A673 (cell line): ENCODE measurements around the gene FCN1. TPM values are rescaled to one million over a fixed set of nuclear protein-coding genes. Genes with fewer than 3 reads are reported as not detected.

ENCODE experiments used
- BruUV-seq: library from RNA; stranded (reverse); fragments of 400-500 nt; replicated peaks from 2 replicates; lab custom pipeline; 2021; lab: Mats Ljungman, UMichigan
- CTCF ChIA-PET: fragments of 300-600 bp; sonication (Branson Sonifier 250); formaldehyde crosslinking; loops from one replicate; lab custom pipeline; 2022; ENCODE audit warnings: antibody characterized with exemption; lab: Charles Lee
- POLR2A ChIA-PET: fragments of 300-600 bp; sonication (Branson Sonifier 250); formaldehyde crosslinking; loops from one replicate; lab custom pipeline; 2022; ENCODE audit warnings: antibody characterized with exemption; ENCODE audit not compliant: low non-redundant PET; lab: Charles Lee
- DNase-seq: peaks from one replicate; pipeline ENCODE4 v3.0.0-alpha.2; 2015; ENCODE audit warnings: low spot score
- H3K27ac ChIP-seq: fragments of 200-600 bp; sonication (generic); 2 replicates; pipeline ENCODE4 v1.5.1; 2016; ENCODE audit warnings: mixed run types, low read depth, mild to moderate bottlenecking, mixed read lengths, antibody characterized with exemption, low read length; ENCODE audit not compliant: poor library complexity, severe bottlenecking
- H3K27me3 ChIP-seq: fragments of 200-600 bp; sonication (generic); replicated peaks from 2 replicates; pipeline ENCODE4 v1.6.1; 2017; ENCODE audit warnings: mixed run types, low read depth, mild to moderate bottlenecking, mixed read lengths, antibody characterized with exemption, low read length; ENCODE audit not compliant: insufficient read depth, poor library complexity
- H3K36me3 ChIP-seq: fragments of 200-600 bp; sonication (generic); 2 replicates; pipeline ENCODE4 v1.6.1; 2016; ENCODE audit warnings: mixed run types, mild to moderate bottlenecking, mixed read lengths, antibody characterized with exemption, low read length; ENCODE audit not compliant: insufficient read depth, poor library complexity, severe bottlenecking
- H3K4me1 ChIP-seq: fragments of 200-600 bp; sonication (generic); 2 replicates; pipeline ENCODE4 v1.6.1; 2017; ENCODE audit warnings: mixed run types, mild to moderate bottlenecking, mixed read lengths, antibody characterized with exemption, low read length; ENCODE audit not compliant: insufficient read depth, poor library complexity, severe bottlenecking
- H3K4me3 ChIP-seq: fragments of 200-600 bp; sonication (generic); 2 replicates; pipeline ENCODE4 v1.5.1; 2016; ENCODE audit warnings: low read depth, mixed run types, mild to moderate bottlenecking, mixed read lengths, low read length; ENCODE audit not compliant: poor library complexity, severe bottlenecking
- H3K9me3 ChIP-seq: fragments of 200-600 bp; sonication (generic); 2 replicates; pipeline ENCODE4 v1.6.1; 2016; ENCODE audit warnings: mixed run types, low read depth, mild to moderate bottlenecking, mixed read lengths, antibody characterized with exemption, low read length; ENCODE audit not compliant: poor library complexity, severe bottlenecking
- EZH2 ChIP-seq: fragments of 200-600 bp; sonication (generic); IDR thresholded peaks from 2 replicates; pipeline ENCODE4 v1.6.1; 2017; ENCODE audit warnings: borderline replicate concordance, low read depth, mild to moderate bottlenecking, mixed read lengths, antibody characterized with exemption, low read length; ENCODE audit not compliant: poor library complexity, severe bottlenecking
- intact Hi-C: fragments of 100-400 bp; cut with micrococcal nuclease; formaldehyde crosslinking; loops from one replicate; pipeline ENCODE4 v1.10.0; 2022; ENCODE audit not compliant: unreplicated experiment
- total RNA-seq: library from RNA; stranded (reverse); gene quantifications from 2 replicates; pipeline ENCODE4 v1.2.3, GENCODE V29; 2021
- TF ChIP-seq, protein P1 (sequence below): fragments of 300-800, 200-600 bp; sonication (generic); conservative IDR thresholded peaks from 2 replicates; pipeline ENCODE4 v1.5.1; 2017; ENCODE audit warnings: low read depth, mild to moderate bottlenecking, antibody characterized with exemption, low read length, moderate library complexity, mixed read lengths

The FCN1 gene
- total RNA-seq, 1 experiment from 2014 or later: not detected

GRCh38 chr9:134891713-134892112 is 26.0 kb downstream of the FCN1 start:
- no peak overlapping the region for H3K4me3 ChIP-seq
- intact Hi-C loops: no loop called here
- DNase-seq: no peak
- H3K4me1 ChIP-seq: peaks cover 17% of the 10 kb centered on the region
- H3K36me3 ChIP-seq: no peaks in the 10 kb centered on the region
- H3K9me3 ChIP-seq: no peaks in the 10 kb centered on the region
- POLR2A ChIA-PET: no interaction called here
- TF ChIP-seq EZH2: no peak
- TF ChIP-seq, protein P1, sequence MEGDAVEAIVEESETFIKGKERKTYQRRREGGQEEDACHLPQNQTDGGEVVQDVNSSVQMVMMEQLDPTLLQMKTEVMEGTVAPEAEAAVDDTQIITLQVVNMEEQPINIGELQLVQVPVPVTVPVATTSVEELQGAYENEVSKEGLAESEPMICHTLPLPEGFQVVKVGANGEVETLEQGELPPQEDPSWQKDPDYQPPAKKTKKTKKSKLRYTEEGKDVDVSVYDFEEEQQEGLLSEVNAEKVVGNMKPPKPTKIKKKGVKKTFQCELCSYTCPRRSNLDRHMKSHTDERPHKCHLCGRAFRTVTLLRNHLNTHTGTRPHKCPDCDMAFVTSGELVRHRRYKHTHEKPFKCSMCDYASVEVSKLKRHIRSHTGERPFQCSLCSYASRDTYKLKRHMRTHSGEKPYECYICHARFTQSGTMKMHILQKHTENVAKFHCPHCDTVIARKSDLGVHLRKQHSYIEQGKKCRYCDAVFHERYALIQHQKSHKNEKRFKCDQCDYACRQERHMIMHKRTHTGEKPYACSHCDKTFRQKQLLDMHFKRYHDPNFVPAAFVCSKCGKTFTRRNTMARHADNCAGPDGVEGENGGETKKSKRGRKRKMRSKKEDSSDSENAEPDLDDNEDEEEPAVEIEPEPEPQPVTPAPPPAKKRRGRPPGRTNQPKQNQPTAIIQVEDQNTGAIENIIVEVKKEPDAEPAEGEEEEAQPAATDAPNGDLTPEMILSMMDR: no peak
- no peak overlapping the region for H3K27ac ChIP-seq
- BruUV-seq: no TSS peak
- CTCF ChIA-PET: no interaction called here
- H3K27me3 ChIP-seq: no peaks in the 10 kb centered on the region

- Histone ChIP-seq H3K4me1 (peaks cover 11% of the 10 kb centered on the region), H3K36me3 (no peaks in the 10 kb centered on the region), H3K4me3 (no peak overlapping the region), H3K27me3 (no peaks in the 10 kb centered on the region), H3K9me3 (no peaks in the 10 kb centered on the region), H3K27ac (no peak overlapping the region)
- no peak for TF ChIP-seq EZH2
- TF ChIP-seq, protein P1: no peak
- DNase-seq: no peak
- ChIA-PET POLR2A (no interaction called here), CTCF (no interaction called here)
- no TSS peak for BruUV-seq
- intact Hi-C loops: no loop called here
Measured at GRCh38 chr9:134891053-134891452, 26.7 kb downstream of the FCN1 start.

DNA sequence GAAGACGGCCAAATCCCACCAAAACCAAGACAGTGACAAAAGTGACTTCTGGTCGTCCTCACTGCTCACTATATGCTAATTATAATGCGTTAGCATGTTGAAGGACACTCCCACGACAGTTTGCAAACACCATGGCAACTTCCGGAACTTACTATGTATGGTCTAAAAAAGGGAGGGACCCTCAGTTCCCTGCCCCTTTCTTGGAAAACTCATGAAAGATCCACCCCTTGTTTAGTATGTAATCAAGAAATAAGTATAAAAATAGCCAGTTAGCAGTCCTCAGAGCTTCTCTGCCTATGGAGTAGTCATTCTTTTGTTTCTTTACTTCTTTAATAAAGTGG is 27.6 kb downstream of the FCN1 start:
- Histone ChIP-seq H3K27ac (no peak overlapping the region), H3K27me3 (no peaks in the 10 kb centered on the region), H3K36me3 (no peaks in the 10 kb centered on the region), H3K4me3 (no peak overlapping the region), H3K4me1 (peaks cover 4% of the 10 kb centered on the region), H3K9me3 (no peaks in the 10 kb centered on the region)
- CTCF ChIA-PET: no interaction called here
- intact Hi-C loops: no loop called here
- TF ChIP-seq, protein P1: no peak
- TF ChIP-seq EZH2: no peak
- DNase-seq: no peak
- BruUV-seq: no TSS peak
- POLR2A ChIA-PET: no interaction called here
